Astrocyte of the spinal cord (primary cell): ENCODE data around the gene WWOX.

ENCODE experiments used
- DNase-seq: peaks from one replicate; pipeline ENCODE4 v3.0.0; 2011; ENCODE audit warnings: low read depth, low spot score
- H3K4me3 ChIP-seq: 2 replicates; pipeline ENCODE4 v1.5.1; 2011; ENCODE audit warnings: low read depth, mild to moderate bottlenecking, low read length, moderate library complexity
- CTCF ChIP-seq: IDR thresholded peaks from 2 replicates; pipeline ENCODE4 v1.5.1; 2012; ENCODE audit warnings: low read depth, mild to moderate bottlenecking, low read length, inconsistent platforms
- in situ Hi-C: cut with HindIII; loops from 2 replicates; pipeline ENCODE4 v1.10.0; 2017; ENCODE audit warnings: low sequenced_read_pairs

Gene WWOX

DNA sequence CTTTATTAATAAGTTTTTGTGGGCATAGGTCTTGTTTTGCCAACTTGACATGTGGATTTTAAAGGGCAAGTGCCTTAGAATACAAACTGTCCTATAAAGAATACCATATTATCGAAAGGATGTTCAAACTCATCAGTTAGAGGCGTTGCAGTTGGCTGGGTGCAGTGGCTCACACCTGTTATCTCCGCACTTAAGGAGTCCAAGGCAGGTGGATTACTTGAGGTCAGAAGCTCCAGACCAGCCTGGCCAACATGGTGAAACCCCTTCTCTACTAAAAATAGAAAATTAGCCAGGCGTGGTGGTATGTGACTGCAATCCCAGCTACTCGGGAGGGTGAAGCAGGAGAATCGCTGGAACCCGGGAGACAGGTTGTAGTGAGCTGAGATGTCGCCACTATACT lies 472.0 kb downstream of the WWOX start:
- in situ Hi-C loops, result no loop called here
- DNase-seq, result no peak
- TF ChIP-seq CTCF, result no peak
- H3K4me3 ChIP-seq, result no peak overlapping the region

GRCh38 chr16:78571898-78572358 lies 472.5 kb downstream of the WWOX start:
- no peak for TF ChIP-seq CTCF
- H3K4me3 ChIP-seq, result no peak overlapping the region
- no peak for DNase-seq
- in situ Hi-C loops, result no loop called here

GRCh38 chr16:78574571-78574970 lies 475.1 kb downstream of the WWOX start:
- H3K4me3 ChIP-seq, result no peak overlapping the region
- in situ Hi-C loops, result no loop called here
- no peak for TF ChIP-seq CTCF
- no peak for DNase-seq

DNA sequence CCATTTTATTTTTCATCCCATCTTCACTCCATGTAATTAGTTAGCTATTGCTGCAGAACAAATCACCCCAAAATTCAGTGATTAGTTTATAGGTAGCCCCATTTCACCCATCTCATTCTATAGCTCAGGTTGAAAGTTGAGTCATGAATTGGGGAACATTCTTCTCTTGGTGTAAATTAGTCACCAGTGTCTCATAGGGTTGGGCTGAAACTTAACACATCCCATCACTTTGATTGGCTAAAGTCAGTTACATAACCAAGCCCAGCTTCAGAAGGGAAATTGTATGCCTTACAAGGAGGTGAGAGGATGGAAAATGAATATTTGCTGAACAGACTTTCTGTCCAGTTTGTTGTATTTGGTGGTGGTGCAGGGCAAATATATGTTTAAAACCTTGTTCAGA lies 477.5 kb downstream of the WWOX start:
- H3K4me3 ChIP-seq, result no peak overlapping the region
- in situ Hi-C loops, result no loop called here
- no peak for DNase-seq
- no peak for TF ChIP-seq CTCF

DNA sequence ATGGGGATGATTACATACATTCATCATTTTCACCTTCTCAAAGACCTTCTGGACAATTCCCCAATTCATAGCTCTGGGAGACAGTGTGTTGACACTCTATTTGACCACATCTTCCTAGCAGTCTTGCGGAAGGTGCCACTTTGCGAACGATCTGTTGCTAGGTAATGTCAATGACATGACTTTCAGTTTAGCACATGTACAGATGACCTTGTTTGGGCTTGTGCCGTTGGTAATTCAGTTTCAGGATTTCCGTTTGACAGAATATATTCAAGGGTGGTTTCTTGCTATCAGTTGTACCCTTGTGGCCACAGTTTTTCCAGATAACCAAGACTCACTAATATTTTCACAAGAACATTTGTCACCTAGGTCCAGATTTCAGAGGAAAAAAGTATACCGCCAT lies 478.2 kb downstream of the WWOX start:
- in situ Hi-C loops, result no loop called here
- DNase-seq, result no peak
- H3K4me3 ChIP-seq, result no peak overlapping the region
- no peak for TF ChIP-seq CTCF

GRCh38 chr16:78579020-78579419 lies 479.6 kb downstream of the WWOX start:
- in situ Hi-C loops, result no loop called here
- no peak for TF ChIP-seq CTCF

GRCh38 chr16:78583441-78583840 lies 484.0 kb downstream of the WWOX start:
- in situ Hi-C loops, result no loop called here
- no peak for DNase-seq
- TF ChIP-seq CTCF, result no peak
- no peak overlapping the region for H3K4me3 ChIP-seq

More at GRCh38 chr16:78579020-78579419, 479.6 kb downstream of the WWOX start:
- H3K4me3 ChIP-seq, result no peak overlapping the region
- no peak for DNase-seq
